Choroid plexus epithelial cell (primary cell): Measurements from ENCODE around the gene KRTAP6-2.
A peak's percentile ranks its signal among the peaks of the same experiment; 100 is the strongest.

Experiments used
- DNase-seq: peaks from one replicate; pipeline ENCODE4 v3.0.0-alpha.2; 2010; ENCODE audit warnings: low read depth
- H3K4me3 ChIP-seq: 2 replicates; pipeline ENCODE4 v1.5.1; 2011; ENCODE audit warnings: low read depth, mild to moderate bottlenecking, control low read depth, low read length, moderate library complexity
- CTCF ChIP-seq: conservative IDR thresholded peaks from 2 replicates; pipeline ENCODE4 v1.5.1; 2011; ENCODE audit warnings: low read depth, mild to moderate bottlenecking, control low read depth, inconsistent platforms, low read length, moderate library complexity

Gene KRTAP6-2

GRCh38 chr21:30579346-30579745 is 19.4 kb downstream of the KRTAP6-2 start:
- no peak overlapping the region for H3K4me3 ChIP-seq
- no peak for DNase-seq
- no peak for TF ChIP-seq CTCF

GRCh38 chr21:30577766-30578165 is 20.9 kb downstream of the KRTAP6-2 start:
- DNase-seq, result peak; percentile 2
- no peak for TF ChIP-seq CTCF
- no peak overlapping the region for H3K4me3 ChIP-seq

- no peak overlapping the region for H3K4me3 ChIP-seq
- no peak for TF ChIP-seq CTCF
- DNase-seq, result no peak
These were observed 31.1 kb downstream of the KRTAP6-2 start for GRCh38 chr21:30567617-30568016.

- DNase-seq, result no peak
- H3K4me3 ChIP-seq, result no peak overlapping the region
- no peak for TF ChIP-seq CTCF
These were observed 35.1 kb downstream of the KRTAP6-2 start for GRCh38 chr21:30563630-30564029.

GRCh38 chr21:30563072-30563471 is 35.6 kb downstream of the KRTAP6-2 start:
- no peak for TF ChIP-seq CTCF
- no peak overlapping the region for H3K4me3 ChIP-seq
- DNase-seq, result no peak

GRCh38 chr21:30561957-30562356 is 36.7 kb downstream of the KRTAP6-2 start:
- DNase-seq, result no peak
- H3K4me3 ChIP-seq, result no peak overlapping the region
- no peak for TF ChIP-seq CTCF

GRCh38 chr21:30561264-30561895 is 37.3 kb downstream of the KRTAP6-2 start, which contains the start of gene KRTAP19-7:
Gene KRTAP19-7 (minus strand): TSS chr21:30561314. CDS start chr21:30561289, 25 bp downstream.
- DNase-seq, result no peak
- H3K4me3 ChIP-seq, result no peak within 1 kb of the TSS
- TF ChIP-seq CTCF, result no peak
